Lung (tissue), 12 donors: Measurements from ENCODE around the gene SNTB2. TPM values are rescaled to one million over a fixed set of nuclear protein-coding genes. Genes with fewer than 3 reads are reported as not detected.

Source experiments
- ATAC-seq: fragments of 200-7000 bp; cut with Tn5 transposase; one replicate; pipeline ENCODE4 v1.9.1; 2020; ENCODE audit warnings: moderate number of reproducible peaks; ENCODE audit not compliant: insufficient read depth, low FRiP score
- DNase-seq, 3 donors: peaks; one replicate each; pipeline ENCODE4 v3.0.0-alpha.2; 2013 to 2017
- H3K27ac ChIP-seq, 2 donors: one replicate each; pipeline ENCODE4 v1.5.1; 2013; ENCODE audit warnings: mild to moderate bottlenecking in 2 of 2, moderate library complexity in 2 of 2, control low read depth in 1 of 2, inconsistent platforms in 1 of 2, low read depth in 1 of 2, low read length in 1 of 2
- H3K27me3 ChIP-seq, 3 donors: one replicate each; pipeline ENCODE4 v1.5.1; 2013; ENCODE audit warnings: low read length in 2 of 3; ENCODE audit not compliant: control insufficient read depth in 3 of 3, insufficient read depth in 3 of 3
- H3K36me3 ChIP-seq, 4 donors: one replicate each; pipeline ENCODE4 v1.5.1; 2013; ENCODE audit warnings: low read length in 4 of 4, mild to moderate bottlenecking in 1 of 4, moderate library complexity in 1 of 4; ENCODE audit not compliant: control insufficient read depth in 4 of 4, insufficient read depth in 4 of 4
- H3K4me1 ChIP-seq, 5 donors: one replicate each; pipeline ENCODE4 v1.5.1; 2013; ENCODE audit warnings: low read length in 5 of 5, mild to moderate bottlenecking in 2 of 5, moderate library complexity in 1 of 5; ENCODE audit not compliant: control insufficient read depth in 5 of 5, insufficient read depth in 5 of 5
- H3K4me3 ChIP-seq: one replicate; pipeline ENCODE4 v1.5.1; 2013; ENCODE audit warnings: mild to moderate bottlenecking, control low read depth, moderate library complexity
- H3K9ac ChIP-seq, 2 donors: one replicate each; pipeline ENCODE4 v1.5.1; 2013; ENCODE audit warnings: low read length in 2 of 2, control low read depth in 1 of 2; ENCODE audit not compliant: insufficient read depth in 1 of 2
- H3K9me3 ChIP-seq, 4 donors: one replicate each; pipeline ENCODE4 v1.5.1; 2013; ENCODE audit warnings: low read length in 3 of 4, mild to moderate bottlenecking in 1 of 4, moderate library complexity in 1 of 4; ENCODE audit not compliant: control insufficient read depth in 4 of 4, insufficient read depth in 3 of 4
- WGBS, 2 donors: extraction: QIAGEN DNeasy Blood & Tissue Kit; methylation state at CpG; one replicate each; pipeline ENCODE4 v1.1.7; 2013; 5-methylcytosine and 5-hydroxymethylcytosine counted together
- polyA plus RNA-seq, 2 donors: library from polyadenylated mRNA; stranded (reverse); fragments of 200-250 nt; gene quantifications; one replicate each; pipeline ENCODE4 v1.2.1, GENCODE V29; 2013
- total RNA-seq, 2 donors: library from RNA; depleted of rRNA in 1 of 2; stranded (reverse); fragments of >200 nt in 1 of 2; gene quantifications; one replicate each; pipeline ENCODE4 v1.2.1, GENCODE V29; 2014 to 2021
- TF ChIP-seq, protein P1 (sequence below): IDR thresholded peaks from 2 replicates; pipeline ENCODE4 v1.5.1; 2012; ENCODE audit warnings: mild to moderate bottlenecking; ENCODE audit errors: control extremely low read depth, extremely low read depth
- donor health status: control.
- donor health status: control.
- donor health status: Bipolar disorder and iron deficiency.
- donor health status: healthy.
- donor health status: DM: yes; HTN: yes; CAD: no.

Gene SNTB2
- total and polyA plus RNA-seq, 4 donors, result 4.5 to 42.8 (median 19.1) TPM

DNA sequence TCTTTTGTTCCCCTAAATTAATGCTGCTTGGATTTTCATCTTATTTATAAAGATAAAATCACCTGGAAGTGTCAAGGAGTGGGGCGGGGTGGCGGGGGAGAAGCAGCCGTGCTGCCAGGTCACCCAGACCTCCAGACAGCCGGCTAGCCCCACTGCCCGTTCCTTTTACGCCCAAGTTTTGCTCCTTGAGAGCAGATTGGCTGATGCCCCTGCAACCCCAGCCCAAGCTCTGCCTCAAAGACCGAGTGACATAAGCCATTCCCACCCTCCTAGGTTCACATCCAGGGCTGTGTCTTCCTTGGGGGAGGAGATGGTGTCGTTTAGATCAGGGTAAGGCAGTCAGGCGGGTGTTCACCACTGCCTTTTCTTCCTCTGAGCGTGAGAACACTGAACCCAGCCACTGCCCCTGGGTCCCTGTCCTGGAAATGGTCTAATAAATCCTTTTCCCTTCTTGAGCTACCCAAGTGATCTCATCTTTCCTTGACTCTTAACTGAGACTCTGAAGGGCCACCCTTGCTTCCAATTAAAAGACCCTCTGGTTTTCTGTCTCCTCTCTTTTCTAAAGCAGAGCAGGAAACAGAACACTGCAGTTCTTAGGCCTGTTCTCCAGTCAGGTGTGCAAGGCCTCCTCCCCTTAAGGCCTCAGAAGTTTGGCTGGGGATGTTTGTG lies 137.8 kb downstream of the SNTB2 start:
- DNase-seq (no peak), ATAC-seq (no peak)
- Histone ChIP-seq H3K9me3 (no peaks in the 10 kb centered on the region), H3K27me3 (no peaks in the 10 kb centered on the region), H3K27ac (no peak overlapping the region), H3K9ac (no peak overlapping the region), H3K4me1 (peaks cover 10 to 14% (median 13%) of the 10 kb centered on the region in 5 donors), H3K36me3 (peaks cover 20 to 56% (median 46%) of the 10 kb centered on the region in 4 donors), H3K4me3 (no peak overlapping the region)
- TF ChIP-seq, protein P1, sequence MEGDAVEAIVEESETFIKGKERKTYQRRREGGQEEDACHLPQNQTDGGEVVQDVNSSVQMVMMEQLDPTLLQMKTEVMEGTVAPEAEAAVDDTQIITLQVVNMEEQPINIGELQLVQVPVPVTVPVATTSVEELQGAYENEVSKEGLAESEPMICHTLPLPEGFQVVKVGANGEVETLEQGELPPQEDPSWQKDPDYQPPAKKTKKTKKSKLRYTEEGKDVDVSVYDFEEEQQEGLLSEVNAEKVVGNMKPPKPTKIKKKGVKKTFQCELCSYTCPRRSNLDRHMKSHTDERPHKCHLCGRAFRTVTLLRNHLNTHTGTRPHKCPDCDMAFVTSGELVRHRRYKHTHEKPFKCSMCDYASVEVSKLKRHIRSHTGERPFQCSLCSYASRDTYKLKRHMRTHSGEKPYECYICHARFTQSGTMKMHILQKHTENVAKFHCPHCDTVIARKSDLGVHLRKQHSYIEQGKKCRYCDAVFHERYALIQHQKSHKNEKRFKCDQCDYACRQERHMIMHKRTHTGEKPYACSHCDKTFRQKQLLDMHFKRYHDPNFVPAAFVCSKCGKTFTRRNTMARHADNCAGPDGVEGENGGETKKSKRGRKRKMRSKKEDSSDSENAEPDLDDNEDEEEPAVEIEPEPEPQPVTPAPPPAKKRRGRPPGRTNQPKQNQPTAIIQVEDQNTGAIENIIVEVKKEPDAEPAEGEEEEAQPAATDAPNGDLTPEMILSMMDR, result no peak
- WGBS, 2 donors, result 84 to 85% methylated on average over 10 of the region's 10 CpGs

- H3K36me3 ChIP-seq, result peaks cover 20 to 53% (median 37%) of the 10 kb centered on the region in 4 donors
- TF ChIP-seq, protein P1, result no peak
- DNase-seq (no peak), ATAC-seq (no peak)
- H3K27me3 ChIP-seq, result no peaks in the 10 kb centered on the region
- H3K9me3 ChIP-seq, result no peaks in the 10 kb centered on the region
- WGBS, 2 donors, result 93% methylated on average over 6 of the region's 6 CpGs
- H3K27ac ChIP-seq, result no peak overlapping the region
- no peak overlapping the region for H3K9ac ChIP-seq
- H3K4me1 ChIP-seq, result peaks cover 10 to 19% (median 14%) of the 10 kb centered on the region in 5 donors
- no peak overlapping the region for H3K4me3 ChIP-seq
These were observed 138.8 kb downstream of the SNTB2 start for GRCh38 chr16:69325784-69326171.

GRCh38 chr16:69326172-69326873 lies 139.4 kb downstream of the SNTB2 start:
- peaks cover 10 to 19% (median 17%) of the 10 kb centered on the region in 5 donors for H3K4me1 ChIP-seq
- H3K27me3 ChIP-seq, result no peaks in the 10 kb centered on the region
- H3K9me3 ChIP-seq, result no peaks in the 10 kb centered on the region
- DNase-seq, result no peak
- ATAC-seq, result no peak
- TF ChIP-seq, protein P1, result no peak
- H3K4me3 ChIP-seq, result no peak overlapping the region
- H3K27ac ChIP-seq, result no peak overlapping the region
- H3K9ac ChIP-seq, result no peak overlapping the region
- peaks cover 20 to 53% (median 34%) of the 10 kb centered on the region in 4 donors for H3K36me3 ChIP-seq
- 64 to 66% methylated on average over 7 of the region's 7 CpGs for WGBS, 2 donors
